PFSK-1 (cell line): ENCODE data around the gene EPOP.

Source experiments
- POLR2AphosphoS5 ChIP-seq: IDR thresholded peaks from 2 replicates; pipeline ENCODE4 v1.6.1; 2012; ENCODE audit warnings: low read depth, mild to moderate bottlenecking, control low read depth, low read length, moderate library complexity
- SIN3A ChIP-seq: IDR thresholded peaks from 2 replicates; pipeline ENCODE4 v1.6.1; 2012; ENCODE audit warnings: mild to moderate bottlenecking, low read length, moderate library complexity, borderline replicate concordance; ENCODE audit not compliant: insufficient read depth

GRCh38 chr17:38721802-38722201 lies 47.0 kb upstream of the EPOP start:
- TF ChIP-seq POLR2AphosphoS5 (no peak), SIN3A (no peak)
